B cell (primary cell): ENCODE data around the gene FANCI.

ENCODE experiments used
- CTCF ChIP-seq: fragments of 200-600 bp; IDR thresholded peaks from one replicate; pipeline ENCODE4 v1.8.0; 2022; ENCODE audit warnings: antibody characterized with exemption, mild to moderate bottlenecking
- EZH2 ChIP-seq: IDR thresholded peaks from 2 replicates; pipeline ENCODE4 v1.6.1; 2012; ENCODE audit warnings: borderline replicate concordance, low read depth, mild to moderate bottlenecking, moderate library complexity, low read length; ENCODE audit not compliant: insufficient read depth, poor library complexity, severe bottlenecking

- TF ChIP-seq CTCF (no peak), EZH2 (no peak)
Measured at GRCh38 chr15:89309993-89310392, 66.2 kb downstream of the FANCI start.
